ENCODE measurements around the gene CDH22. TPM values are rescaled to one million over a fixed set of nuclear protein-coding genes. Genes with fewer than 3 reads are reported as not detected.
A peak's percentile ranks its signal among the peaks of the same experiment; 100 is the strongest.

The CDH22 gene
- polyA plus RNA-seq, 3 donors, result 0.04 TPM; not detected in 2

DNA sequence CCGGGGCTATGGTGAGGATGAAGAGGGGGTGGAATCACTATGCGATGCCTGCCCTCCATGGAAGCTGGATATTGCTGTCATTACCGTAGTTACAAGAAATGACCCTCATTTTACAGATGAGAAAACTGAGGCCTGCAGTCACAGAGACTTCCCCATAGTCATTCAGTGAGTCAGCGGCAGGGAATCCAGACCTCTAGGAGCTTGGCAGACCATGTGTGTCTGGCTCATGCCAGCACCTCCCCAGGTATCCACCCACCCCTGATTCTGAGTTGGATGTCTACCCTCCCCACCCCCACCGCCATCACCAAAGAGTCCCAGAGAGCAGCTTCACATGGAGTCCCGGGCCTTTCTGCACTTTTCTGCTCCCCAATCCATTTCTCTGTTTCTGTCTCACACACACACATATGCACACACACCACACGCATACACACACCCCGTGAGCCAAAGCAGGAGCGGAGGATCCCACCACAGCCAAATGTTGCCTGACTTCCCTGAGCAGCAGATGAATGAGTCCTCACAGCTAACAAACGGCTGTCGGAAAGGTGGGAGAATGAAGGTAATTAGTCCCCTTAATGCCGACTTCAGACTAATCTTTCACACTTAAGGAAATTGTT lies 24.8 kb downstream of the CDH22 start:
- no peak for DNase-seq (ENCODE audit: extremely low read depth in 1 of 11, low read depth in 9 of 11, low spot score in 4 of 11)

GRCh38 chr20:46282669-46283068 lies 25.6 kb downstream of the CDH22 start:
- no peak for DNase-seq (ENCODE audit: extremely low read depth in 1 of 11, low read depth in 9 of 11, low spot score in 4 of 11)

- no peak for DNase-seq (ENCODE audit: extremely low read depth in 1 of 11, low read depth in 9 of 11, low spot score in 4 of 11)
Observed at GRCh38 chr20:46279103-46279502, 29.2 kb downstream of the CDH22 start.

DNA sequence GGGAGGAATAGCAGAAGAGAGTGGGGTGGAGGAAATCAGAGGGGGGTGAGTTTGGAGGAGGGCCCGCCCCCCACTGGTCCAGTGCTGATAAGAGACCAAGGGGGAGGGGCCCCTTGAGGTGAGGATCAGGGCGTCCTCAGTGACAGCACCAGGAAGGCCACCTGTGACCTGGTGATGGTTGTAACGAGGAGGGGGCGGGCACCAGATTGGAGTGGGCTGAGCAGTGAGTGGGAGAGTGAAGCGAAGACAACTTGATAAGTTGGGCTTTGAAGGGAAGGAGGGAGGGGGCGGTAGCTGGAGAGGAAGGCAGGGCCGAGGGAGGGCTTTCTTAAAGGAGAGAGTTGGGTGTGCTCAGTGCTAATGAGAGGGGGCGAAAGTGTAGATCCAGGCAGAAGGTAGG lies 30.7 kb downstream of the CDH22 start:
- no peak for DNase-seq (ENCODE audit: extremely low read depth in 1 of 11, low read depth in 9 of 11, low spot score in 4 of 11)

GRCh38 chr20:46276531-46276930 lies 31.8 kb downstream of the CDH22 start:
- no peak for DNase-seq (ENCODE audit: extremely low read depth in 1 of 11, low read depth in 9 of 11, low spot score in 4 of 11)

DNA sequence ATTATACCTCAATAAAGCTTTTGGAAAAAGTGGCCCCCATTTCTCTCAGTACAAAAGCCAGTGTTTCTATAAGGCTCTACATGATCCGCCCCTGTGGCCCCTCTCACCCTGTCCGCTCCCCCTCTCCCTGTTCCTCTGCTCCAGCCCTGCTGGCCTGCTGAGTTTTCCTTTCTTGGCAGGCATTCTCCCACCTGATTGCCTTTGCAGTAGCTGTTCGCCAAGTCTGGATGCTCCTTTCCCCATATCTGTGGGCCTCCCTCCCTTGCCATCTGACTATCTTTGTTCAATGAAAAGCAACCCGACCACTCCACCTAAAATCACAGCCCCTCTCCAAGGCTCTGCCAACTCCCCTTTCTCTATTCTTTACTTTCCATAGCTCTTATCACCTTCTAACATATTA lies 33.2 kb downstream of the CDH22 start:
- DNase-seq (ENCODE audit: extremely low read depth in 1 of 11, low read depth in 9 of 11, low spot score in 4 of 11), result no peak

DNA sequence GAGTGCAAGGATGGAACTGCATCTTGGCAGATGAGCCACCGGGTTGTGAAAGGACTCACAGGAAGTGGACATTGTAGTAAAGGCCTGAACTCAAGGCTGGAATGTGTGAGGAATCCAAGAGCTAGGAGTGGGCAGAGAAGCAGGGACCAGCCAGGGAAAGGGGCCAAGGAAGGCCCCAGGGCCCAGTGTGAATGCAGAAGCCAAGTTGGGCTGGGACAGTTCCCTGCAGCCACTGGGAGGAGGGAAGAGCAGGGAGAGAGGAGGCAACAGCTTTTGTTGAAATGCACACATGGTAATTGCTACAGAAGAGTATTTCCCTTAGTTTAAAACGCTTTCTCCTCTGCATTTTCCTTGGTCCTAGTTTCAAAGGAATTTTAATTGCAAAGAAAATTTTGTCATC lies 34.6 kb downstream of the CDH22 start:
- no peak for DNase-seq (ENCODE audit: extremely low read depth in 1 of 11, low read depth in 9 of 11, low spot score in 4 of 11)

GRCh38 chr20:46272389-46273047 lies 35.8 kb downstream of the CDH22 start:
- DNase-seq (ENCODE audit: extremely low read depth in 1 of 11, low read depth in 9 of 11, low spot score in 4 of 11), result no peak

DNA sequence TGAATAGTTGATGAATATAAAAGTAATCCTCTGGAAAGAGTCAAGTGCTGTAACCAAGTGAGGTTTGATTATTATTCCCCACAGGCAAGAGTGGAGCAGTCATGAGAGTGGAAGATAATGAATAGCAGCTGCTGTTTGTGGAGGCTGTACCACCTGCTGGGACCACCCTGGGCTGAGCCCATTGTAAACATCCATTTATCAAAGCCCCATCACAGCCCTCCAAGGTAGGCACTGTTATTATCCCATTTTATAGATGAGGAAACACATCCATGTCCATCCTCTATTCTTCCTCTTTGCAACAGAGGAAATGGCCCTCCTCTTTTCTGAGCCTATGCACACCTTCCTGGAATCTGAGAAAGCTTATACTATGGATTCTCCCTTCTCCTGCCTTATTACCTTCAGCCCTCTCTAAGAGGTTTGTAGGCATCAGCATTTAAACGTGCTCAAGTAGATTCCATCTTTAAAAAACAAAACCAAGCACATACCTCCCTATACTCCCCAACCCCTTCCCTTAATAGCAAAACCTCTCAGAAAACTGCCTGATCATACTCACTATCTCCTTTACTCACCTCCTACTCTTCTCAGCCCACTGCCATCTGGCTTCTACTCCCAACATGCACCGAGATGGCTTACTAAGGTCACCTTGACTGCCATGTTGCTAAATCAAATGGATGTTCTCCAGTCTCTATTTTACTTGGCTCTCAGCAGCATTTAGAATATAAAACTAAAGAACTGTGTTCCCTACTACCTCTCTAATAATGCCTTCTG lies 37.1 kb downstream of the CDH22 start:
- no peak for DNase-seq (ENCODE audit: extremely low read depth in 1 of 11, low read depth in 9 of 11, low spot score in 4 of 11)

- DNase-seq (ENCODE audit: extremely low read depth in 1 of 11, low read depth in 9 of 11, low spot score in 4 of 11), result no peak
Observed at GRCh38 chr20:46269372-46269771, 38.9 kb downstream of the CDH22 start.

DNA sequence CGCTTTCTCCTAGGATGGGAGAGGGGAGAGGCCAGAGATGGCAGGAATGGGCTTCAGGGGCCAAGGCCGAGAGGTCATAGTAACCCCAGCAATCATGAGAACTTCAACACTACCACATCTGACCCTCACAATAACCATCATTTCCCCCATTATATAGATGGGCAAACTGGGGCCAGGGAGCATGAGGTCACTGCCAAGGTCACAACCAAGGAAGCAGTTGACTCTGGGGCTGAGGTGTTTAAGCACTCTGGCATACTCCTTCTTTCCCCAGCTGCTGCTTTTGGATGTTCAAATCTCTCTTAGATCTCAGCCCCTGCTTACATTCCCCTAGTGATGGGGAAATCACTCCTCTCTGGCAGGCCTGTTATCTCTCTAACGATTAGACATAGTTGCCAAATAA lies 39.6 kb downstream of the CDH22 start:
- DNase-seq (ENCODE audit: extremely low read depth in 1 of 11, low read depth in 9 of 11, low spot score in 4 of 11), result no peak

DNA sequence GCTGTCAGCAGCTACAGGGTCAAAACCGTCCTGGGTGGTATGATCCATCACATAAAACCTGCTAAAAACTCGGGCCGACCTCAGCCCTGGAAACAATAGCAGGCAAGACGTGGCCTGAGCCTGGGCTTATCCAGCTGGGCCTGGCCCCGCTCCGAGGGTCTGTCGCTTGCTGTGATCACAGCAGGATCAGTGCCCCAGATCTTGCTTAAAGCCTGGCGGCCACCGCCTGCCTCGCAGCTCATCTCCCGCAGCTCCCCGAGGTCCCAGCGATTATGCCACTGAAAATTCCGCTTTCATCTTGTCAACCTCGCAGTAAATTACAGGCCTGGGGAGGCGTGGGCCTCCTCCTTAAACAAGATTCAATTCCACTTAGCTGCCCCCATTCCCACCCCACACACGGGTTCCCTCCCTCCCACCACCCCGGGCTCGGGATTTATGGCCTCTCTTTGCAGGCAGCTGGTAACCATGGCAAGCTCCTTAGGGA lies 40.1 kb downstream of the CDH22 start:
- peak in 10 of 11 donors; percentile 3 to 45 (median 27) for DNase-seq (ENCODE audit: extremely low read depth in 1 of 11, low read depth in 9 of 11, low spot score in 4 of 11)

DNA sequence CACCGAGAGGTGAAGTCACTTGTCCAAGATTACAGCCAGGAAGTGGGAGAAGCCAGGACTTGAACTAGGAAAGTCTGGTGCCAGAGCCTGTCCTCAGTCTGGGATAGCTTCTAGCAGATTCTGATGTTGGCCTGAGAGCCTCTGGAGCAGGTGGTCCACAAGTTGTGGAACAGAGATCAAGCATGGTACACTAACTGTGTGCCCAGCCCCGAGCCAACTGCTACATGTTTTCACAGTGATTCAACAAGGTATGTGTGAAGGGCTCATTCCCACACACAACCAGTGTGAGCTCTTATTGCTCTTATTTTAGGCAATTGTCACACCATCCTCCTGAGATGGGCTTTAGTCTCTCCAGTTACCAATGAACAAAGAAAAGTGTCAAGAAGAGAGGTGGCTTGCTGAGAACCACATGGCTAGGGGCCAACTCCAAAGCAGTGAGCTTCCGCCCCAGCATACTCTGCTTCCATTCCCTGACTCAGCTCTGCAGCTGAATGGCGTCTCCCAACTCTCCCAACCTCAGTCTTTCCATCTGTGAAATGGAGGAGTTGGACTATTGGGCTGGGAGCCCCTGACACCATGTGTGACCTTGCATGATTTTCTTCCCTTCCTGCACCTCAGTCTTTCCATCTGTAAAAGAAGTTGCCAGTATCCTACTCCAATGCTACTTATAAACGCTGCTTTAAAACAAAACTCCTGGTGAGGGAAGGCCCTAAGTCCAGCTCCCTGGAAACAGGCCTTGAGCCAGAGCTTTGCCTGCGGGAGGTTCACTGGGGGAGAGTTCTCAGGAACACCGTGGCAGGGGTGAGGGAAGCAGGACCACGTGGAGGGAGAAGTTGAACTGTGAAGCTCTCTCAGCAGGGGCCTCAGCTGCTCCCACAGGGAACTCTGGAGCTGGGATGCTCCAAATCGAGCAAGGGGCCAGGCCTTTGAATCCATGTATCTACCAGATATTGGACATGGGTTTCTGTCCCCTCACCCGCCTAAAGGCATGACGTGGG lies 40.9 kb downstream of the CDH22 start:
- no peak for DNase-seq (ENCODE audit: extremely low read depth in 1 of 11, low read depth in 9 of 11, low spot score in 4 of 11)

DNA sequence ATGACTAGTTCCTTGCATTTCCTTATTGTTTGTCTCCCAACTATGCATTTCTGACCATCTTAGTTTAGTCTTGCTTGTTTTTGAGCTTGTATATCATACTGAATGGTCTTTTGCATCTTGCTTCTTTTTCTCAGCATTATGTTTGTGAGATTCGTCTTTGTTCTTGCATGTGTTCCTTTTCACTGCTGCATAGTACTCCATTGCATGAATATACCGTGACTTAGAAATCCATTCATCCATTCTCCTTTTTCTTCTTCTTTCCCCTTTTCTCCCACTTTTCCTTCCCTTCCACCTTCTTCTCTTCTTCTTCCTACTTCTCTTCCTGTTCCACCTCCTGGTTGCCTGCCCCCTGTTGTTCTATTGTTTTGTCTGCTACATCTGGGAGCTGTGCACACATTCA lies 42.8 kb downstream of the CDH22 start:
- no peak for DNase-seq (ENCODE audit: extremely low read depth in 1 of 11, low read depth in 9 of 11, low spot score in 4 of 11)

GRCh38 chr20:46264391-46265266 lies 43.7 kb downstream of the CDH22 start:
- no peak for DNase-seq (ENCODE audit: extremely low read depth in 1 of 11, low read depth in 9 of 11, low spot score in 4 of 11)

DNA sequence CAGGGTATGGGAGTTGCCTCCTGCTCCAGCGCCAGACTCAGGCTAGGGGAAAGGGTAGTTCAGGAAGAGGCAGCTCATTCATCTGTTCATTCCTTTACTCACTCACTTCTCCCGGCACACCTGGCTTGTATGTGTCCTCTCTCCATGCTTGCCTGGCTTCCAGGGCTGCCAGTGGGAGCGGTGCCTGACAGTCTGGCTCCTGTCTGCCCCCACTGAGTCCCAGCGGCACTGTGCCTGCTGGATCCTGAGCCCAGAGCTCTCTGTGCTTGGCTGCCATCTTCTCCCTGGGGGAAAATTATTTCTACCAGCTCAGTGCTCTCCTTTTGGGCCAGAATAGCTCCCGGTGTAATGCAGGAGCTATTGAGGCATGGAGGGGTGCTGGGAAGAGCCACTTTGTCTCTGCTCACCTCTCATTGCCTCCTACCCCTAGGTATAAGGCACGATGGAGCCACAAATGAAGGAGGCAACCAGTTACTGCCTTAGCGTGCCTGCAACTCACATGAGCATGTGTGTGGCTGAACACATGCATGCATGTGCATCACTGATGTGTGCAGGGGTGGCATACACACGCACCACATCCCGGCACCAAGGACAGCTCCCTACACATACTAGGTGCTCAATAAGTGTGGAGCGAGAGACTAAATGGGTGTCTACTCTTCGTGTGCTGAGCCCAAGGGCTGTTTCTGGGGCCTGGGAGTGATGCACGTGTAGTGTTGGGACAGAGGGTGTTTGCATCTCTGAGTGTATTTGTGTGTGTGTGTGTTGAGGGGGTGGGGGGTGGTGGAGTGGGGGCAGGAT lies 46.6 kb downstream of the CDH22 start:
- DNase-seq (ENCODE audit: extremely low read depth in 1 of 11, low read depth in 9 of 11, low spot score in 4 of 11), result no peak

GRCh38 chr20:46260936-46261454 lies 47.3 kb downstream of the CDH22 start:
- no peak for DNase-seq (ENCODE audit: extremely low read depth in 1 of 11, low read depth in 9 of 11, low spot score in 4 of 11)
